GM12865 (cell line): Measurements from ENCODE around the gene KLF13.

ENCODE experiments used
- DNase-seq: peaks from one replicate; pipeline ENCODE4 v3.0.0; 2010; ENCODE audit warnings: low read depth
- H3K4me3 ChIP-seq: 2 replicates; pipeline ENCODE4 v1.5.1; 2011; ENCODE audit warnings: mild to moderate bottlenecking, low read depth, low read length, control low read depth
- CTCF ChIP-seq: IDR thresholded peaks from 2 replicates; pipeline ENCODE4 v1.5.1; 2011; ENCODE audit warnings: low read length, control low read depth, low read depth, inconsistent platforms; ENCODE audit not compliant: insufficient read depth; ENCODE audit errors: missing control alignments

Gene KLF13

GRCh38 chr15:31409171-31409570 is 82.5 kb downstream of the KLF13 start:
- TF ChIP-seq CTCF = no peak
- H3K4me3 ChIP-seq = no peak overlapping the region
- no peak for DNase-seq

- DNase-seq = no peak
- TF ChIP-seq CTCF = no peak
Measured at GRCh38 chr15:31412824-31413223, 86.2 kb downstream of the KLF13 start.

GRCh38 chr15:31415201-31415600 is 88.6 kb downstream of the KLF13 start:
- TF ChIP-seq CTCF = no peak
- DNase-seq = no peak

More at GRCh38 chr15:31412824-31413223, 86.2 kb downstream of the KLF13 start:
- no peak overlapping the region for H3K4me3 ChIP-seq

GRCh38 chr15:31419820-31420219 is 93.2 kb downstream of the KLF13 start:
- no peak overlapping the region for H3K4me3 ChIP-seq
- TF ChIP-seq CTCF = no peak
- no peak for DNase-seq

More at GRCh38 chr15:31415201-31415600, 88.6 kb downstream of the KLF13 start:
- no peak overlapping the region for H3K4me3 ChIP-seq

- H3K4me3 ChIP-seq = no peak overlapping the region
- DNase-seq = no peak
- TF ChIP-seq CTCF = no peak
Measured at GRCh38 chr15:31427411-31427810, 100.8 kb downstream of the KLF13 start.
